ENCODE results near the gene PLIN1.

The PLIN1 gene

GRCh38 chr15:89671687-89672086 lies 7.5 kb downstream of the PLIN1 start:
- no peak for DNase-seq

GRCh38 chr15:89670971-89671560 lies 8.1 kb downstream of the PLIN1 start:
- no peak for DNase-seq

- no peak for DNase-seq
These were observed 9.2 kb downstream of the PLIN1 start for GRCh38 chr15:89669941-89670340.

- DNase-seq = no peak
These were observed 9.8 kb downstream of the PLIN1 start for GRCh38 chr15:89669309-89669865.

GRCh38 chr15:89668171-89668570 lies 11.0 kb downstream of the PLIN1 start:
- no peak for DNase-seq

GRCh38 chr15:89667706-89667960 lies 11.5 kb downstream of the PLIN1 start:
- DNase-seq = no peak

GRCh38 chr15:89666858-89667705 lies 12.1 kb downstream of the PLIN1 start:
- DNase-seq = no peak

- DNase-seq = no peak
These were observed 12.8 kb downstream of the PLIN1 start for GRCh38 chr15:89666184-89666857.

- DNase-seq = peak; percentile 14
These were observed 13.6 kb downstream of the PLIN1 start for GRCh38 chr15:89665449-89666181.

- peak; percentile 86 for DNase-seq
These were observed 14.5 kb downstream of the PLIN1 start for GRCh38 chr15:89664441-89665350.

- no peak for DNase-seq
These were observed 16.1 kb downstream of the PLIN1 start for GRCh38 chr15:89662893-89663626.

- no peak for DNase-seq
These were observed 18.6 kb downstream of the PLIN1 start for GRCh38 chr15:89660556-89660955.

GRCh38 chr15:89659295-89659694 lies 19.9 kb downstream of the PLIN1 start:
- no peak for DNase-seq

- no peak for DNase-seq
These were observed 21.4 kb downstream of the PLIN1 start for GRCh38 chr15:89657686-89658200.

GRCh38 chr15:89656116-89656815 lies 22.9 kb downstream of the PLIN1 start:
- no peak for DNase-seq

GRCh38 chr15:89654847-89655805 lies 24.0 kb downstream of the PLIN1 start, which contains the start of gene KIF7:
Gene KIF7, minus strand, starts transcription at chr15:89655467. Its CDS starts 2,537 bp downstream, at chr15:89652930.
- peak; percentile 19 for DNase-seq

- no peak for DNase-seq
These were observed 24.8 kb downstream of the PLIN1 start for GRCh38 chr15:89654301-89654761.

- DNase-seq = no peak
These were observed 25.6 kb downstream of the PLIN1 start for GRCh38 chr15:89653578-89653977.

- DNase-seq = no peak
These were observed 26.5 kb downstream of the PLIN1 start for GRCh38 chr15:89652666-89653065.

Measured in NCI-H526 treated with DMSO at 0.1 percent for 48 hours (cell line).